ENCODE results near the gene MYH3.

MYH3 gene

DNA sequence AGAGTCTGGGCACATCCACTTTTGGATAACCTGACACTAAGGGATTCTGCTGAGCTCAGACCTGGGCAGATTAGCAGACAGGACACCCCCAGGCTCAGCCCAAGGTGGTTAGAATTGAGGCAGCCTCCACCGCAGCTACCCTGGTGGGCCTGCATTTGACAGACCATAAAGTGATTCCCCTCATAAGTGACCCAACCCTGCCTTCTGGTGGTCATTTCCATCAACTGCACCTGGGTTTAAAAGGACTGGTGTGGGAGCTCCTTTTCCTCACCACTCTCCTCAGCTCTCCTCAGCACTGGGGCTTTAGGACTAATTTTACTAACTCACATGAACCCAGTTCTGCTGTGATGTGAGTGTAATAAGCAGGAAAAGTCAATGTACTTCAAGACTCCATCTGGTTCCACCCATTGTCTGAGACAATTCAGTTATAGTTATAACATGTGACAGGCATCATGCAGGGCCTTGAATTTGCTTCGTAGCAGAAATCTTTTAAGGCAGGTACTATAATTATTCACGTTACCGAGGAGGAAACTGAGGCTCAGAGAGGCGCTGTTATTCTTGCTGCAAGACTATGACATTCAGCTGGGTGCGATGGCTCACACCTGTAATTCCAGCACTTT is 42.5 kb downstream of the MYH3 start:
- Histone ChIP-seq H3K9ac (ENCODE audit: insufficient read length) (no peak overlapping the region), H3K4me3 (no peak overlapping the region), H3K27ac (no peak overlapping the region), H3K36me3 (ENCODE audit: insufficient read depth, low read length) (no peaks in the 10 kb centered on the region), H3K9me3 (ENCODE audit: low read depth, low read length) (no peaks in the 10 kb centered on the region)
- DNase-seq (ENCODE audit: low read depth, low spot score) = no peak
- no peak for TF ChIP-seq EZH2 (IDR thresholded peaks at IDR 0.05)
- TF ChIP-seq FOXP2 (optimal IDR thresholded peaks at IDR 0.05; ENCODE audit: control extremely low read depth, extremely low read length, insufficient read depth) = no peak
- no peak for TF ChIP-seq POLR2AphosphoS5 (IDR thresholded peaks at IDR 0.05; ENCODE audit: borderline replicate concordance, low read depth, low read length)

DNA sequence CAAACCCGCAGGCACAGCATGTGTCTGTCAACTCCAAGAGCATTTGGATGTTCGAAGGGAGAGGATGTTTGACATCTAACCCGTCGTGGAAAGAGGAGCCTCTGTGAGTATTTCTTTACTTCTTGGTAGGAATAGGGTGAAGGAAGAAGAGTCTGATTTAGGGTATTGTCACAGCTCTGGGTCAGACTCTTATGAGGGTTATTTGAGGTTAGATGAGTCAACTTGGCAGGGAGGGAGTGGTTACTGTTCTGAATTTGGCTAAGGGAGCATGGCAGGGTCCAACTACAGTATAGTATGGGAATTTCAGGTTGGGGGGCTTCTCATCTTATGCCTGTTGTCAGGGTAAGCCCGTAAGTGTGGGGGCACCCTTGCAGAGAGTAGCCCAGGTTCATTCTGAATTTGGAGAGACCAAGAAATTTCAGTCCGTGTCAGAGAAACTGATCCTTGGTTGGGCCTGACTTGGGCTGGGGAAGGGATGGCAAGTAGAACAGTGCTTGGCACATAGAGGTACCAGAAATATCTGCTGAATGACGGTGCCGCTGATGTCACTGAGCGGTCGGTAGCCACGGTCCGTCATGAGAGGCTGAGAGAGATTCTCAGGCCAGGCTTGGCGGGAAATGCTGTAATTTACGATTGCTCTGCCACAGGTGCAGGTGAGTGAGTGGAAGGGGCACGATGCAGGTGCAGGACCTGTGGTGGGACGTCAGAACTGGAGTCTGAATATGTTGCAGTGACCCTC is 43.2 kb downstream of the MYH3 start:
- DNase-seq (ENCODE audit: low read depth, low spot score) = no peak
- TF ChIP-seq FOXP2 (optimal IDR thresholded peaks at IDR 0.05; ENCODE audit: control extremely low read depth, extremely low read length, insufficient read depth) = no peak
- TF ChIP-seq EZH2 (IDR thresholded peaks at IDR 0.05) = no peak
- no peak for TF ChIP-seq POLR2AphosphoS5 (IDR thresholded peaks at IDR 0.05; ENCODE audit: borderline replicate concordance, low read depth, low read length)
- H3K9ac ChIP-seq (ENCODE audit: insufficient read length) = no peak overlapping the region
- no peak overlapping the region for H3K4me3 ChIP-seq
- no peak overlapping the region for H3K27ac ChIP-seq
- H3K36me3 ChIP-seq (ENCODE audit: insufficient read depth, low read length) = no peaks in the 10 kb centered on the region
- no peaks in the 10 kb centered on the region for H3K9me3 ChIP-seq (ENCODE audit: low read depth, low read length)

- H3K27ac ChIP-seq = no peak overlapping the region
- no peak overlapping the region for H3K9ac ChIP-seq (ENCODE audit: insufficient read length)
- H3K9me3 ChIP-seq (ENCODE audit: low read depth, low read length) = no peaks in the 10 kb centered on the region
- H3K4me3 ChIP-seq = no peak overlapping the region
- TF ChIP-seq POLR2AphosphoS5 (IDR thresholded peaks at IDR 0.05; ENCODE audit: borderline replicate concordance, low read depth, low read length) (no peak), FOXP2 (optimal IDR thresholded peaks at IDR 0.05; ENCODE audit: control extremely low read depth, extremely low read length, insufficient read depth) (no peak), EZH2 (IDR thresholded peaks at IDR 0.05) (no peak)
- no peak for DNase-seq (ENCODE audit: low read depth, low spot score)
- no peaks in the 10 kb centered on the region for H3K36me3 ChIP-seq (ENCODE audit: insufficient read depth, low read length)
Observed at GRCh38 chr17:10612957-10613744, 44.0 kb downstream of the MYH3 start.

- Histone ChIP-seq H3K27ac (no peak overlapping the region), H3K9ac (ENCODE audit: insufficient read length) (no peak overlapping the region), H3K36me3 (ENCODE audit: insufficient read depth, low read length) (no peaks in the 10 kb centered on the region), H3K4me3 (no peak overlapping the region), H3K9me3 (ENCODE audit: low read depth, low read length) (no peaks in the 10 kb centered on the region)
- no peak for DNase-seq (ENCODE audit: low read depth, low spot score)
- no peak for TF ChIP-seq FOXP2 (optimal IDR thresholded peaks at IDR 0.05; ENCODE audit: control extremely low read depth, extremely low read length, insufficient read depth)
Observed at GRCh38 chr17:10610884-10611283, 46.2 kb downstream of the MYH3 start.

GRCh38 chr17:10608244-10608643 is 48.9 kb downstream of the MYH3 start:
- no peak for TF ChIP-seq POLR2AphosphoS5 (IDR thresholded peaks at IDR 0.05; ENCODE audit: borderline replicate concordance, low read depth, low read length)
- TF ChIP-seq EZH2 (IDR thresholded peaks at IDR 0.05) = no peak
- TF ChIP-seq FOXP2 (optimal IDR thresholded peaks at IDR 0.05; ENCODE audit: control extremely low read depth, extremely low read length, insufficient read depth) = no peak
- Histone ChIP-seq H3K9ac (ENCODE audit: insufficient read length) (no peak overlapping the region), H3K9me3 (ENCODE audit: low read depth, low read length) (no peaks in the 10 kb centered on the region), H3K36me3 (ENCODE audit: insufficient read depth, low read length) (no peaks in the 10 kb centered on the region), H3K27ac (no peak overlapping the region), H3K4me3 (no peak overlapping the region)
- no peak for DNase-seq (ENCODE audit: low read depth, low spot score)

- Histone ChIP-seq H3K27ac (no peak overlapping the region), H3K9ac (ENCODE audit: insufficient read length) (no peak overlapping the region), H3K4me3 (no peak overlapping the region), H3K36me3 (ENCODE audit: insufficient read depth, low read length) (no peaks in the 10 kb centered on the region), H3K9me3 (ENCODE audit: low read depth, low read length) (no peaks in the 10 kb centered on the region)
- no peak for TF ChIP-seq EZH2 (IDR thresholded peaks at IDR 0.05)
- no peak for TF ChIP-seq FOXP2 (optimal IDR thresholded peaks at IDR 0.05; ENCODE audit: control extremely low read depth, extremely low read length, insufficient read depth)
- DNase-seq (ENCODE audit: low read depth, low spot score) = no peak
Observed at GRCh38 chr17:10606110-10606509, 51.0 kb downstream of the MYH3 start.

- H3K9me3 ChIP-seq (ENCODE audit: low read depth, low read length) = no peaks in the 10 kb centered on the region
- no peak overlapping the region for H3K4me3 ChIP-seq
- no peaks in the 10 kb centered on the region for H3K36me3 ChIP-seq (ENCODE audit: insufficient read depth, low read length)
- no peak for DNase-seq (ENCODE audit: low read depth, low spot score)
- H3K27ac ChIP-seq = no peak overlapping the region
- no peak overlapping the region for H3K9ac ChIP-seq (ENCODE audit: insufficient read length)
- TF ChIP-seq EZH2 (IDR thresholded peaks at IDR 0.05) (no peak), POLR2AphosphoS5 (IDR thresholded peaks at IDR 0.05; ENCODE audit: borderline replicate concordance, low read depth, low read length) (no peak), FOXP2 (optimal IDR thresholded peaks at IDR 0.05; ENCODE audit: control extremely low read depth, extremely low read length, insufficient read depth) (no peak)
Observed at GRCh38 chr17:10605221-10605783, 51.8 kb downstream of the MYH3 start.

DNA sequence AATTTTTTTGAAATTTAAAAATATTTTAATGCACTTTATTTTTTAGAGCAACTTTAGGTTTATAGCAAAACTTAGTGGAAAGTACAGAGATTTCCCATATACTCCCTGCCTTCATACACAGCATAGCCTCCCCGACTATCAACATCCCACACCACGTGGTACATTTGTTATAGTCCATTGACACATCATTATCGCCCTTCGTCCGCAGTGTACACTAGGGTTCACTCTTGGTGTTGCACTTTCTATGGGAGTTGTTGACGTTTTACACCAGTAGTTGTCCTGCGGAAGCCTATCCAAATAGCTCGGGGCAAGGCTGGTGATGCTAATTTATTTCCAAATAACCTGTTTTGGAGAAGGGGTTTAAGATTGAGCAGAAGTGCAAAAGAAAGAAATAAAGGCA is 52.6 kb downstream of the MYH3 start:
- no peak for DNase-seq (ENCODE audit: low read depth, low spot score)
- H3K9ac ChIP-seq (ENCODE audit: insufficient read length) = no peak overlapping the region
- no peaks in the 10 kb centered on the region for H3K9me3 ChIP-seq (ENCODE audit: low read depth, low read length)
- no peaks in the 10 kb centered on the region for H3K36me3 ChIP-seq (ENCODE audit: insufficient read depth, low read length)
- TF ChIP-seq EZH2 (IDR thresholded peaks at IDR 0.05) (no peak), FOXP2 (optimal IDR thresholded peaks at IDR 0.05; ENCODE audit: control extremely low read depth, extremely low read length, insufficient read depth) (no peak)
- no peak overlapping the region for H3K27ac ChIP-seq
- H3K4me3 ChIP-seq = no peak overlapping the region

All from SK-N-MC (cell line).